ENCODE results near the gene FOXL3. TPM values are rescaled to one million over a fixed set of nuclear protein-coding genes. Genes with fewer than 3 reads are reported as not detected.

FOXL3 gene
- total and polyA plus RNA-seq, 2 donors (not counting 1 experiment from before 2014, with no cell fraction given): not detected

DNA sequence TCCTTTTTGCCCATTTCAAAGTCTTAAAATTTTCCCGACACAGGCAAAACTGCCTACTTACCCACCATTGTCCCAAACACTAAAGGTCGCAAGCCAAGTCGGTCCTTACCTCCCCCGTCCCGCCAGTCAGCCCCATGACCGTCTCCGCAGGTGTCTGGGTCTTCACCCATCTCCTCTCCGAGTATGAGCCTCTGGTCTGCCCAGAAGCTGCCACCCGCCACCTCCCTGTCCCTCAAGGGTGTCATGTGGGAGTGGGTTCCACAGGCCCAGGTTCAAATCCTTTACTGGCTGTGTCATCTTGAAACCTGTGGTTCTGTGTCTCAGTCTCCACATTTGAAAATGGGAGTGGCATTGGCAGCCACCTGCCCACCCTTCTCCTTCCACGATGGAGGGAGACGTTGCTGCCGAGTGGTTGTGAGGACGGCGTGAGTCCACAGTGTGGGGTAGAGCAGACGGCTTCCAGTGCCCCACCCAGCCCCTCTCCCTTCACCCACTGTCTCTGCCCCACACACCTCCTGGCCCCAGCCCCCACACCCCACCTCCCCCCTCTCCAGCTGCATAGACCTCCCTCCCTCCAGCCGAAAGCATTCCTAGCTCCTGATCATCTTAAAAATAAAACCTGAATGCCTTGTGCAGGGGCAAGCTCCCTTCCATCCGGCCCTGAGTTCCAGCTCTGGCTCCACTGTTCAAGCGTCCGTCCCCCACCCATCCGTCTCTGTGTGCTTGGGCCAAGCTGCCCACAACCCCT is 35.3 kb downstream of the FOXL3 start:
- H3K4me1 Mint-ChIP-seq: peaks cover 2% of the 10 kb centered on the region
- POLR2A ChIA-PET: no interaction called here
- H3K9me3 Mint-ChIP-seq (ENCODE audit: insufficient read depth): no peaks in the 10 kb centered on the region
- CTCF ChIA-PET: interaction anchor here (0.9 kb wide), 1 partner anchor 548 kb away, joined by 3 read pairs; no protein-coding TSS in a partner anchor
- no peak overlapping the region for H3K4me3 Mint-ChIP-seq
- intact Hi-C loops (cut with micrococcal nuclease): loop anchor here (10.0 kb wide), 1 partner anchor 310 kb away; no protein-coding TSS in a partner anchor
- peaks cover 0 to 7% (median 2%) of the 10 kb centered on the region in 4 experiments for H3K27me3 ChIP-seq (replicated peaks in 1 of 4; ENCODE audit: control extremely low read depth in 1 of 4, control insufficient read depth in 3 of 4, insufficient read depth in 4 of 4, low read length in 3 of 4)
- peaks cover 12% of the 10 kb centered on the region for H3K27me3 Mint-ChIP-seq
- no peak overlapping the region for H3K27ac Mint-ChIP-seq
- H3K36me3 ChIP-seq (replicated peaks in 1 of 2; ENCODE audit: control extremely low read depth in 1 of 2, control insufficient read depth in 1 of 2, extremely low read depth in 1 of 2, insufficient read depth in 2 of 2, low read length in 1 of 2): no peaks in the 10 kb centered on the region
- H3K4me1 ChIP-seq (ENCODE audit: control insufficient read depth in 2 of 2, insufficient read depth in 2 of 2, low read length in 2 of 2): peaks cover 0 to 9% of the 10 kb centered on the region in 2 donors
- H2AFZ ChIP-seq (ENCODE audit: insufficient read depth, low read depth, low read length, poor library complexity, severe bottlenecking): no peak overlapping the region
- no peak overlapping the region for H3K27ac ChIP-seq (ENCODE audit: low read length in 2 of 2)
- ATAC-seq (ENCODE audit: low read depth) (no peak), DNase-seq (no peak)
- no peak overlapping the region for H3K4me2 ChIP-seq (replicated peaks; ENCODE audit: low read depth, low read length, poor library complexity, severe bottlenecking)
- no peaks in the 10 kb centered on the region for H3K79me2 ChIP-seq (ENCODE audit: control insufficient read depth, insufficient read depth, low read length)
- no peak for TF ChIP-seq EZH2 (IDR thresholded peaks at IDR 0.05; ENCODE audit: borderline replicate concordance, insufficient read depth, low read depth, low read length, poor library complexity, severe bottlenecking)
- TF ChIP-seq, protein P1, sequence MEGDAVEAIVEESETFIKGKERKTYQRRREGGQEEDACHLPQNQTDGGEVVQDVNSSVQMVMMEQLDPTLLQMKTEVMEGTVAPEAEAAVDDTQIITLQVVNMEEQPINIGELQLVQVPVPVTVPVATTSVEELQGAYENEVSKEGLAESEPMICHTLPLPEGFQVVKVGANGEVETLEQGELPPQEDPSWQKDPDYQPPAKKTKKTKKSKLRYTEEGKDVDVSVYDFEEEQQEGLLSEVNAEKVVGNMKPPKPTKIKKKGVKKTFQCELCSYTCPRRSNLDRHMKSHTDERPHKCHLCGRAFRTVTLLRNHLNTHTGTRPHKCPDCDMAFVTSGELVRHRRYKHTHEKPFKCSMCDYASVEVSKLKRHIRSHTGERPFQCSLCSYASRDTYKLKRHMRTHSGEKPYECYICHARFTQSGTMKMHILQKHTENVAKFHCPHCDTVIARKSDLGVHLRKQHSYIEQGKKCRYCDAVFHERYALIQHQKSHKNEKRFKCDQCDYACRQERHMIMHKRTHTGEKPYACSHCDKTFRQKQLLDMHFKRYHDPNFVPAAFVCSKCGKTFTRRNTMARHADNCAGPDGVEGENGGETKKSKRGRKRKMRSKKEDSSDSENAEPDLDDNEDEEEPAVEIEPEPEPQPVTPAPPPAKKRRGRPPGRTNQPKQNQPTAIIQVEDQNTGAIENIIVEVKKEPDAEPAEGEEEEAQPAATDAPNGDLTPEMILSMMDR (IDR thresholded peaks at IDR 0.05): no peak
- no peaks in the 10 kb centered on the region for H4K20me1 ChIP-seq (ENCODE audit: control insufficient read depth, insufficient read depth, low read length, poor library complexity, severe bottlenecking)
- no peak overlapping the region for H3K9ac ChIP-seq (ENCODE audit: low read length)
- H3K9me3 ChIP-seq (ENCODE audit: control extremely low read depth in 1 of 3, control insufficient read depth in 2 of 3, insufficient read depth in 1 of 3, low read length in 2 of 3): peaks cover 0 to 9% (median 2%) of the 10 kb centered on the region in 3 donors
- 93% methylated on average over 11 of the region's 20 CpGs for WGBS (ENCODE audit: insufficient coverage)
- H3K4me3 ChIP-seq (ENCODE audit: control extremely low read depth in 1 of 5, extremely low read depth in 1 of 5, insufficient read depth in 1 of 5, low read depth in 2 of 5, low read length in 4 of 5): no peak overlapping the region

DNA sequence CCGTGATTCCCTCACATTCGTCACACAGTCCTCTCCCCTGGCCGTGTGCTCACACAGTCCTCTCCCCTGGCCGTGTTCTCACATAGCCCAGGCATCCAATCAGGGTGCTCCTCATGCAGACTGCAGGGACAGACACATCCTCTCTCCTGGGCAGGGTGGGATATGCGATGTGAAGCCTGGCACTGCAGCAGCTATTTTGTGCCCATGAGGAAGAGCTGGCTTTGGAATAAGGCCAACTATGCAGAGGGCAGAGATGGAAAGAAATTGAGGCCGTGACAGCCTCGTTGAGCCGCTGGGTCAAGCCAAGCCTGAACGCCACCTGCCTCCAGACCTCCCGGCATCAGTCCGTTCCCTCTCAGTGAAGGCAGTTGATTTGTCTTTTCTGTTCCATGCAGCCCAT is 35.8 kb downstream of the FOXL3 start:
- Histone ChIP-seq H2AFZ (ENCODE audit: insufficient read depth, low read depth, low read length, poor library complexity, severe bottlenecking) (no peak overlapping the region), H3K36me3 (replicated peaks in 1 of 2; ENCODE audit: control extremely low read depth in 1 of 2, control insufficient read depth in 1 of 2, extremely low read depth in 1 of 2, insufficient read depth in 2 of 2, low read length in 1 of 2) (no peaks in the 10 kb centered on the region), H3K27me3 (replicated peaks in 1 of 4; ENCODE audit: control extremely low read depth in 1 of 4, control insufficient read depth in 3 of 4, insufficient read depth in 4 of 4, low read length in 3 of 4) (peaks cover 0 to 9% (median 1%) of the 10 kb centered on the region in 4 experiments), H3K9me3 (ENCODE audit: control extremely low read depth in 1 of 3, control insufficient read depth in 2 of 3, insufficient read depth in 1 of 3, low read length in 2 of 3) (peaks cover 0 to 9% (median 2%) of the 10 kb centered on the region in 3 donors), H3K27ac (ENCODE audit: low read length in 2 of 2) (no peak overlapping the region), H3K9ac (ENCODE audit: low read length) (no peak overlapping the region), H3K4me2 (replicated peaks; ENCODE audit: low read depth, low read length, poor library complexity, severe bottlenecking) (no peak overlapping the region), H3K79me2 (ENCODE audit: control insufficient read depth, insufficient read depth, low read length) (no peaks in the 10 kb centered on the region), H3K4me1 (ENCODE audit: control insufficient read depth in 2 of 2, insufficient read depth in 2 of 2, low read length in 2 of 2) (peaks cover 0 to 9% of the 10 kb centered on the region in 2 donors), H4K20me1 (ENCODE audit: control insufficient read depth, insufficient read depth, low read length, poor library complexity, severe bottlenecking) (no peaks in the 10 kb centered on the region), H3K4me3 (ENCODE audit: control extremely low read depth in 1 of 5, extremely low read depth in 1 of 5, insufficient read depth in 1 of 5, low read depth in 2 of 5, low read length in 4 of 5) (no peak overlapping the region)
- Mint-ChIP-seq H3K9me3 (ENCODE audit: insufficient read depth) (no peaks in the 10 kb centered on the region), H3K4me3 (no peak overlapping the region), H3K27me3 (peaks cover 12% of the 10 kb centered on the region), H3K27ac (no peak overlapping the region), H3K4me1 (peaks cover 2% of the 10 kb centered on the region)
- DNase-seq (no peak), ATAC-seq (ENCODE audit: low read depth) (no peak)
- WGBS (ENCODE audit: insufficient coverage): over 99% methylated on average over 11 of the region's 11 CpGs
- intact Hi-C loops (cut with micrococcal nuclease): loop anchor here (10.0 kb wide), 1 partner anchor 309 kb away; no protein-coding TSS in a partner anchor
- ChIA-PET CTCF (interaction anchor here (0.9 kb wide), 1 partner anchor 547 kb away, joined by 3 read pairs; no protein-coding TSS in a partner anchor), POLR2A (no interaction called here)
- TF ChIP-seq, protein P1 (IDR thresholded peaks at IDR 0.05): no peak
- TF ChIP-seq EZH2 (IDR thresholded peaks at IDR 0.05; ENCODE audit: borderline replicate concordance, insufficient read depth, low read depth, low read length, poor library complexity, severe bottlenecking): no peak
